Activated CD8-positive, alpha-beta memory T cell treated with anti-CD3 and anti-CD28 coated beads, Interleukin-2, amount 50 U/mL, for 48 hours (primary cell): ENCODE results near the gene NOXO1.
"Not testable (repeated sequence)": the region's sequence is repeated elsewhere in the genome, so short reads cannot be mapped to it uniquely, and the experiment has no call there.

Source experiments
- DNase-seq: peaks from one replicate; pipeline ENCODE4 v3.0.0-alpha.2; 2020

Gene NOXO1

GRCh38 chr16:1981398-1981836, at the start of gene NOXO1:
Gene NOXO1 (minus strand): TSS chr16:1981469. CDS start chr16:1981179, 290 bp downstream.
- DNase-seq, result no peak

GRCh38 chr16:2030036-2030435, 48.8 kb upstream of the NOXO1 start:
- DNase-seq, result no peak

GRCh38 chr16:2029350-2029749, 48.1 kb upstream of the NOXO1 start:
- no peak for DNase-seq

- no peak for DNase-seq
Observed at GRCh38 chr16:2028620-2029220, 47.5 kb upstream of the NOXO1 start.

- DNase-seq, result no peak
Observed at GRCh38 chr16:2028146-2028545, 46.9 kb upstream of the NOXO1 start.

- DNase-seq, result peak; percentile 65
Observed at GRCh38 chr16:2027024-2028010, 46.0 kb upstream of the NOXO1 start.

- DNase-seq, result no peak
Observed at GRCh38 chr16:2026461-2027023, 45.3 kb upstream of the NOXO1 start, which contains the start of gene NHERF2. Gene NHERF2 (plus strand): TSS chr16:2026902. CDS start chr16:2027006, 104 bp downstream.

GRCh38 chr16:2025878-2026460, 44.7 kb upstream of the NOXO1 start:
- DNase-seq, result no peak

- DNase-seq, result no peak
Observed at GRCh38 chr16:2025251-2025650, 44.0 kb upstream of the NOXO1 start.

GRCh38 chr16:2024032-2024420, 42.8 kb upstream of the NOXO1 start:
- no peak for DNase-seq

- peak; percentile 100 for DNase-seq
Observed at GRCh38 chr16:2023092-2024031, 42.1 kb upstream of the NOXO1 start.

GRCh38 chr16:2022723-2023091, 41.4 kb upstream of the NOXO1 start:
- peak; percentile 70 for DNase-seq

- no peak for DNase-seq
Observed at GRCh38 chr16:2019921-2020831, 38.9 kb upstream of the NOXO1 start.

- DNase-seq, result no peak
Observed at GRCh38 chr16:2019518-2019920, 38.2 kb upstream of the NOXO1 start, which contains the start of gene NPW. Gene NPW (plus strand): TSS chr16:2019785.

- peak; percentile 66 for DNase-seq
Observed at GRCh38 chr16:2016407-2016922, 35.2 kb upstream of the NOXO1 start.

- no peak for DNase-seq
Observed at GRCh38 chr16:2015947-2016208, 34.6 kb upstream of the NOXO1 start.

GRCh38 chr16:2015117-2015946, 34.1 kb upstream of the NOXO1 start:
- DNase-seq, result no peak

- no peak for DNase-seq
Observed at GRCh38 chr16:2013527-2013926, 32.3 kb upstream of the NOXO1 start.

- DNase-seq, result not testable (repeated sequence)
Observed at GRCh38 chr16:2011726-2012125, 30.5 kb upstream of the NOXO1 start.
